Mononuclear cell (primary cell): ENCODE data around the gene FARS2. TPM values are rescaled to one million over a fixed set of nuclear protein-coding genes. Genes with fewer than 3 reads are reported as not detected.
"Not testable (repeated sequence)": the region's sequence is repeated elsewhere in the genome, so short reads cannot be mapped to it uniquely, and the experiment has no call there.

Source experiments
- H3K27me3 ChIP-seq: 2 replicates; pipeline ENCODE4 v1.6.0; 2011; ENCODE audit warnings: low read length, control low read depth; ENCODE audit not compliant: insufficient read depth
- H3K4me1 ChIP-seq: 2 replicates; pipeline ENCODE4 v1.5.1; 2011; ENCODE audit warnings: mild to moderate bottlenecking, low read length, control low read depth; ENCODE audit not compliant: insufficient read depth
- H3K4me3 ChIP-seq: 2 replicates; pipeline ENCODE4 v1.5.1; 2011; ENCODE audit warnings: mild to moderate bottlenecking, low read length, moderate library complexity
- H3K9me3 ChIP-seq: 2 replicates; pipeline ENCODE4 v1.5.1; 2011; ENCODE audit warnings: low read depth, mild to moderate bottlenecking, control low read depth, low read length
- total RNA-seq: library from RNA; depleted of rRNA; stranded (reverse); fragments of >200 nt; gene quantifications from one replicate; pipeline ENCODE4 v1.2.3, GENCODE V29; 2012

The FARS2 gene
- total RNA-seq, 1 donor, result 13.5 TPM

DNA sequence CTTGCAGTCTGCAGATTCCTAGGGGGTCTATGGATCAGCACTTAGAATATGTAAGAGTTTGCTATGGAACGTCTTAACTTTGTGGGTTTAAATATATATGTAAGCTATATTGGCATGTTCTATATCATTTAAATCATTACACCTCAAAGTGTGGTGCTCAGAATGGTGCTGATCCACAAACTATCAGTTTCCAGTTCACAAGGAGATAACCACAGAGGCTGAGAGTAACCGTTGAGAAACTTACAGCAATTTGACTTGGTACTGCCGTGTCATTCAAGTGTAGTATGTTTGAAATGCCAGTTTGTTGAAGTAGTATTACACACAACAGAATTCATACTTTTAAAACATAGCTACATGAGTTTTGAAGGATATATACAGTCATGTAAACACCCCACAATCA lies 279.7 kb downstream of the FARS2 start:
- H3K27me3 ChIP-seq, result no peaks in the 10 kb centered on the region
- H3K4me1 ChIP-seq, result no peaks in the 10 kb centered on the region
- no peak overlapping the region for H3K4me3 ChIP-seq

GRCh38 chr6:5541751-5542432 lies 280.6 kb downstream of the FARS2 start:
- no peaks in the 10 kb centered on the region for H3K27me3 ChIP-seq
- H3K9me3 ChIP-seq, result no peaks in the 10 kb centered on the region
- H3K4me1 ChIP-seq, result no peaks in the 10 kb centered on the region
- no peak overlapping the region for H3K4me3 ChIP-seq

More for the DNA sequence above, 279.7 kb downstream of the FARS2 start:
- no peaks in the 10 kb centered on the region for H3K9me3 ChIP-seq

GRCh38 chr6:5547556-5547955 lies 286.2 kb downstream of the FARS2 start:
- no peaks in the 10 kb centered on the region for H3K27me3 ChIP-seq
- no peaks in the 10 kb centered on the region for H3K9me3 ChIP-seq
- H3K4me1 ChIP-seq, result no peaks in the 10 kb centered on the region
- no peak overlapping the region for H3K4me3 ChIP-seq

GRCh38 chr6:5550631-5551030 lies 289.3 kb downstream of the FARS2 start:
- Histone ChIP-seq H3K27me3 (no peaks in the 10 kb centered on the region), H3K4me3 (no peak overlapping the region), H3K9me3 (no peaks in the 10 kb centered on the region), H3K4me1 (no peaks in the 10 kb centered on the region)

DNA sequence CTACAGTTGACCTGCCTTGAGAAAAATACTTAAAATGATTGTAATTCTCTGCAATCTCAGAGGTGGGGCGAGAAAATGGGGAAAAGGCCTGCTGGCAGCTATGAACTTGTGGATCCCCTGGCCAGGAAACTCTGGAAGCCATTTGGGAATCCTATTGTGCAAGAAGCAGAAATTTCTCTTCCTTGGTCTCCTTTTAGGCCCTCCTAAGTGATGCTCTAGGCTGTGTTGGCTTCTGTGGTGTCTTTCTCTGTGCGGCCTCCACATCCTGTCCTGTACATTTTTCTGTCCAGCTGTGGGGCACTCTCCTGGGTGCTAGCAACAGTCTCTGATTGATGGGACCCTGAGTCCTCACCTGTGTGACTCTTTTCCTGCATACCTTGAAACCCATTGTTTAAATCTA lies 290.9 kb downstream of the FARS2 start:
- Histone ChIP-seq H3K27me3 (no peaks in the 10 kb centered on the region), H3K9me3 (no peaks in the 10 kb centered on the region), H3K4me3 (no peak overlapping the region), H3K4me1 (no peaks in the 10 kb centered on the region)

- H3K4me1 ChIP-seq, result no peaks in the 10 kb centered on the region
- H3K4me3 ChIP-seq, result no peak overlapping the region
- no peaks in the 10 kb centered on the region for H3K9me3 ChIP-seq
- no peaks in the 10 kb centered on the region for H3K27me3 ChIP-seq
Measured at GRCh38 chr6:5553767-5554166, 292.5 kb downstream of the FARS2 start.

GRCh38 chr6:5554226-5554625 lies 292.9 kb downstream of the FARS2 start:
- Histone ChIP-seq H3K27me3 (no peaks in the 10 kb centered on the region), H3K4me1 (no peaks in the 10 kb centered on the region), H3K9me3 (no peaks in the 10 kb centered on the region), H3K4me3 (no peak overlapping the region)

DNA sequence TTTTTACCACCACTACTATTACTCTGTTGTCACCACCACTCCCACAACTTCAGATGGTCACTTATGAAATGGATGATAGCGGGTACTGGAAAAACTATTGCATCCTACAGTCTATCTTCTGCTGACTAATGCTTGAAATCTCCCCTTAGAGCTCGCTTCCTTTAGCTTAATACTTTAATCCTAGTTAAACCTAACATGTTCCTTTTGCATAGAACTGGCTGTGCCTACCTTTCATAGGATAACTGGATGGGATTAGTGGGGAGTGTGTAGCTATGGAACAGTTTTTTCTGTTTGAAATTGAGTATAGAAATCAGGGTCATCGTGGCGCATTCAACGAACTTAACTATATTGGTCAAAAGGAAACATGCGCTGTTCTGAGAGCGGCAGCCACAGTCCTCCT lies 294.7 kb downstream of the FARS2 start:
- no peaks in the 10 kb centered on the region for H3K4me1 ChIP-seq
- no peaks in the 10 kb centered on the region for H3K9me3 ChIP-seq
- H3K27me3 ChIP-seq, result no peaks in the 10 kb centered on the region
- H3K4me3 ChIP-seq, result no peak overlapping the region

GRCh38 chr6:5557506-5557905 lies 296.2 kb downstream of the FARS2 start:
- no peaks in the 10 kb centered on the region for H3K4me1 ChIP-seq
- no peaks in the 10 kb centered on the region for H3K27me3 ChIP-seq
- no peaks in the 10 kb centered on the region for H3K9me3 ChIP-seq
- H3K4me3 ChIP-seq, result no peak overlapping the region

GRCh38 chr6:5559651-5560050 lies 298.3 kb downstream of the FARS2 start:
- Histone ChIP-seq H3K27me3 (no peaks in the 10 kb centered on the region), H3K4me1 (no peaks in the 10 kb centered on the region), H3K9me3 (no peaks in the 10 kb centered on the region), H3K4me3 (no peak overlapping the region)

- Histone ChIP-seq H3K27me3 (no peaks in the 10 kb centered on the region), H3K9me3 (no peaks in the 10 kb centered on the region), H3K4me3 (no peak overlapping the region), H3K4me1 (no peaks in the 10 kb centered on the region)
Measured at GRCh38 chr6:5562277-5562676, 301.0 kb downstream of the FARS2 start.

- Histone ChIP-seq H3K4me1 (no peaks in the 10 kb centered on the region), H3K4me3 (no peak overlapping the region), H3K27me3 (no peaks in the 10 kb centered on the region), H3K9me3 (no peaks in the 10 kb centered on the region)
Measured at GRCh38 chr6:5563086-5563485, 301.8 kb downstream of the FARS2 start.

GRCh38 chr6:5564746-5565145 lies 303.4 kb downstream of the FARS2 start:
- H3K9me3 ChIP-seq, H3K4me3 ChIP-seq, H3K4me1 ChIP-seq, H3K27me3 ChIP-seq: not testable (repeated sequence)

- Histone ChIP-seq H3K4me3 (no peak overlapping the region), H3K4me1 (no peaks in the 10 kb centered on the region), H3K27me3 (no peaks in the 10 kb centered on the region), H3K9me3 (no peaks in the 10 kb centered on the region)
Measured at GRCh38 chr6:5565971-5566370, 304.7 kb downstream of the FARS2 start.

DNA sequence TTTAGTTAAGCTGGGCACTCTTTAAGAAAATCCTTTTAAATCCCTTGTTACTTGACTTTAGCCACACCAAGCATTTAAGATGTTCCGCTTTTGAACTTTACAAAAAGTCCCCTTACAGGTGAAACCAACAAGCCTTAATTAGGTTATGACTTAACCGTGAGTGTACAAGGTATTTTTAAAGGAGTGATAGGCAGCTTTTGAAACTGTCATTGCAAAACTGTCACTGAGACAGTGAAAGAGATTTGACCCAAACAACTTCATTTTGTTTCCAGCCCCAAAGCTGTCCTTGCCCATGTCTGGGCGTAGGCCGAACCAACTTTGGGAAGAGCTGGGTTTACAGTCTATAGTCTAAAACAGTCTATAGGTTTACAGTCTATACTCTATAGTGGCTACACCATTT lies 305.4 kb downstream of the FARS2 start:
- Histone ChIP-seq H3K9me3 (no peaks in the 10 kb centered on the region), H3K4me1 (no peaks in the 10 kb centered on the region), H3K27me3 (no peaks in the 10 kb centered on the region), H3K4me3 (no peak overlapping the region)

GRCh38 chr6:5567352-5567751 lies 306.0 kb downstream of the FARS2 start:
- Histone ChIP-seq H3K27me3 (no peaks in the 10 kb centered on the region), H3K4me3 (no peak overlapping the region), H3K9me3 (no peaks in the 10 kb centered on the region), H3K4me1 (no peaks in the 10 kb centered on the region)
